BJ (cell line): ENCODE measurements around the gene ABCC5. TPM values are rescaled to one million over a fixed set of nuclear protein-coding genes. Genes with fewer than 3 reads are reported as not detected.

Experiments used
- CTCF ChIA-PET: fragments of 350-600 bp; formaldehyde crosslinking; extraction: SDS; loops from one replicate; lab custom pipeline; 2021; ENCODE audit warnings: antibody characterized with exemption, inconsistent platforms; lab: Yijun Ruan, JAX
- POLR2A ChIA-PET: fragments of 300-600 bp; sonication (Branson Sonifier 250); formaldehyde crosslinking; extraction: SDS; loops from one replicate; lab custom pipeline; 2021; ENCODE audit warnings: antibody characterized with exemption; lab: Charles Lee
- DNase-seq: peaks from one replicate; pipeline ENCODE4 v3.0.0-alpha.2; 2011; ENCODE audit warnings: low read depth
- H3K27me3 ChIP-seq: 2 replicates; pipeline ENCODE4 v1.6.0; 2011; ENCODE audit warnings: low read length; ENCODE audit not compliant: control insufficient read depth, insufficient read depth
- H3K36me3 ChIP-seq: 2 replicates; pipeline ENCODE4 v1.5.1; 2011; ENCODE audit warnings: low read length; ENCODE audit not compliant: control insufficient read depth, insufficient read depth
- H3K4me3 ChIP-seq: 2 replicates; pipeline ENCODE4 v1.5.1; 2011; ENCODE audit warnings: low read depth, mild to moderate bottlenecking, control low read depth, low read length
- polyA plus RNA-seq: library from polyadenylated mRNA; depleted of rRNA; stranded (reverse); fragments of >200 nt; gene quantifications from 2 replicates; pipeline ENCODE4 v1.2.3, GENCODE V29; 2011
- TF ChIP-seq, protein P1 (sequence below): IDR thresholded peaks from 2 replicates; pipeline ENCODE4 v1.5.1; 2011; ENCODE audit warnings: low read depth, mild to moderate bottlenecking, control low read depth, inconsistent platforms, low read length, moderate library complexity; ENCODE audit not compliant: insufficient read depth

Gene ABCC5
- polyA plus RNA-seq, 1 experiment = 16.9 TPM

- no peak for DNase-seq
- POLR2A ChIA-PET = no interaction called here
- TF ChIP-seq, protein P1, sequence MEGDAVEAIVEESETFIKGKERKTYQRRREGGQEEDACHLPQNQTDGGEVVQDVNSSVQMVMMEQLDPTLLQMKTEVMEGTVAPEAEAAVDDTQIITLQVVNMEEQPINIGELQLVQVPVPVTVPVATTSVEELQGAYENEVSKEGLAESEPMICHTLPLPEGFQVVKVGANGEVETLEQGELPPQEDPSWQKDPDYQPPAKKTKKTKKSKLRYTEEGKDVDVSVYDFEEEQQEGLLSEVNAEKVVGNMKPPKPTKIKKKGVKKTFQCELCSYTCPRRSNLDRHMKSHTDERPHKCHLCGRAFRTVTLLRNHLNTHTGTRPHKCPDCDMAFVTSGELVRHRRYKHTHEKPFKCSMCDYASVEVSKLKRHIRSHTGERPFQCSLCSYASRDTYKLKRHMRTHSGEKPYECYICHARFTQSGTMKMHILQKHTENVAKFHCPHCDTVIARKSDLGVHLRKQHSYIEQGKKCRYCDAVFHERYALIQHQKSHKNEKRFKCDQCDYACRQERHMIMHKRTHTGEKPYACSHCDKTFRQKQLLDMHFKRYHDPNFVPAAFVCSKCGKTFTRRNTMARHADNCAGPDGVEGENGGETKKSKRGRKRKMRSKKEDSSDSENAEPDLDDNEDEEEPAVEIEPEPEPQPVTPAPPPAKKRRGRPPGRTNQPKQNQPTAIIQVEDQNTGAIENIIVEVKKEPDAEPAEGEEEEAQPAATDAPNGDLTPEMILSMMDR = no peak
- peaks cover 2% of the 10 kb centered on the region; the same call in 1 of the 2 replicates for H3K36me3 ChIP-seq
- H3K27me3 ChIP-seq = no peaks in the 10 kb centered on the region
- CTCF ChIA-PET = interaction anchor here (1.0 kb wide), 1 partner anchor 369 kb away, joined by 3 read pairs; no protein-coding TSS in a partner anchor
- H3K4me3 ChIP-seq = no peak overlapping the region
Observed at GRCh38 chr3:183920416-183920815, 97.3 kb downstream of the ABCC5 start.

DNA sequence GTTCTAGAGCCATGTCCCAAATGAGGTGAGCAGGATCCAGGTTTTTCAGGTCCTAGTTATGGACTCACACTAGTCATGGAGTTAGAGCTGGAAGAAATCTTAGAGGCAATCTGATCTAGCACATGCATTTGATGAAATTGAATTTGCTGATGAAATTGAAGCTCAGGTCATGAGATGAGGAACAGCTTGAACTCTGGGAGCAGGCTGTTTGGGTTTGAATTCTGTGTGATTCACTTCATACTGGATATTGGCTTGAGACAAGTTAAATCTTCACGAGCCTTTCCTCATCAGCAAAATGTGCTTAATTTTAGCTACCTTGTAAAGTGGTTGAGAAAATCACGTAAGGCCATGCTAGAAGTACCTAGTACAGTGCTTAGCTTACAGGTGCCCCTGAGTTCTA, 99.5 kb downstream of the ABCC5 start:
- TF ChIP-seq, protein P1 = no peak
- POLR2A ChIA-PET = no interaction called here
- Histone ChIP-seq H3K27me3 (no peaks in the 10 kb centered on the region), H3K4me3 (no peak overlapping the region), H3K36me3 (no peaks in the 10 kb centered on the region)
- CTCF ChIA-PET = interaction anchor here (1.3 to 1.8 kb wide), 2 partner anchors 9 to 18 kb away, joined by 3 to 8 read pairs; no protein-coding TSS in a partner anchor
- no peak for DNase-seq

GRCh38 chr3:183917776-183918175, 99.9 kb downstream of the ABCC5 start:
- CTCF ChIA-PET = interaction anchor here (1.3 to 1.8 kb wide), 2 partner anchors 10 to 17 kb away, joined by 3 to 8 read pairs; no protein-coding TSS in a partner anchor
- TF ChIP-seq, protein P1 = no peak
- Histone ChIP-seq H3K36me3 (no peaks in the 10 kb centered on the region), H3K27me3 (no peaks in the 10 kb centered on the region), H3K4me3 (no peak overlapping the region)
- no peak for DNase-seq
- POLR2A ChIA-PET = no interaction called here

GRCh38 chr3:183914856-183915255, 102.8 kb downstream of the ABCC5 start:
- ChIA-PET CTCF (interaction anchor here (0.5 to 1.5 kb wide), 2 partner anchors 19 to 208 kb away, joined by 3 to 5 read pairs; no protein-coding TSS in a partner anchor), POLR2A (no interaction called here)
- Histone ChIP-seq H3K27me3 (peaks cover 7% of the 10 kb centered on the region), H3K4me3 (no peak overlapping the region), H3K36me3 (no peaks in the 10 kb centered on the region)
- TF ChIP-seq, protein P1 = no peak
- no peak for DNase-seq

DNA sequence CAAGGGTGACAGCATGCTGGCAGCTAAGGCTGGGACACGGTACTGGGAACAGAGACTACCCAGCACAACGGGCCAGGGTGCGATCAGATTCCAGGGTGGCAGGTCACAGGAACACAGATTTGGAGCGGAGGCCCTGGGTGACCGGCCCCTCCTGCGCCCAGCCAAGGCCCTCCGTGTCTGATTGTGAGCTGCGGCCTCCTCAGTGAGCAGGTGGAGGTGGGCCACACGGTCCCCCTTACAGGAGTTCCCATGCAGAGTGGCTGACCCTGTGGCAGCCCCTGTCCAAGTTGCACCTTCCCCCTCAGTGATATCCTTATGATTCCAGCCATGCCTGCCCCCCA, 104.1 kb downstream of the ABCC5 start:
- H3K4me3 ChIP-seq = no peak overlapping the region
- peaks cover 7% of the 10 kb centered on the region for H3K27me3 ChIP-seq
- DNase-seq = no peak
- ChIA-PET POLR2A (no interaction called here), CTCF (interaction anchor here (1.1 to 1.4 kb wide), 3 partner anchors 9 to 18 kb away, joined by 3 to 4 read pairs (median 3); no protein-coding TSS in a partner anchor)
- TF ChIP-seq, protein P1 = no peak
- no peaks in the 10 kb centered on the region for H3K36me3 ChIP-seq
